Kidney epithelial cell (primary cell): Measurements from ENCODE around the gene TFPI. TPM values are rescaled to one million over a fixed set of nuclear protein-coding genes. Genes with fewer than 3 reads are reported as not detected.
A peak's percentile ranks its signal among the peaks of the same experiment; 100 is the strongest.

Experiments used
- DNase-seq: peaks from one replicate; pipeline ENCODE4 v3.0.0-alpha.2; 2010; ENCODE audit warnings: low read depth
- H3K27me3 ChIP-seq: 2 replicates; pipeline ENCODE4 v1.6.0; 2011; ENCODE audit warnings: low read length; ENCODE audit not compliant: control insufficient read depth, insufficient read depth
- H3K36me3 ChIP-seq: 2 replicates; pipeline ENCODE4 v1.5.1; 2011; ENCODE audit warnings: low read length; ENCODE audit not compliant: control insufficient read depth, insufficient read depth
- H3K4me3 ChIP-seq: 2 replicates; pipeline ENCODE4 v1.5.1; 2011; ENCODE audit warnings: low read depth, mild to moderate bottlenecking, control low read depth, low read length
- total RNA-seq: library from RNA; depleted of rRNA; stranded (reverse); fragments of >200 nt; gene quantifications from 2 replicates; pipeline ENCODE4 v1.2.3, GENCODE V29; 2015
- TF ChIP-seq, protein P1 (sequence below): IDR thresholded peaks from 2 replicates; pipeline ENCODE4 v1.5.1; 2011; ENCODE audit warnings: mild to moderate bottlenecking, moderate library complexity, low read length, control low read depth, inconsistent platforms; ENCODE audit not compliant: insufficient read depth, poor library complexity, severe bottlenecking

Gene TFPI
- total RNA-seq = 31.1 and 34.2 TPM in 2 replicates

DNA sequence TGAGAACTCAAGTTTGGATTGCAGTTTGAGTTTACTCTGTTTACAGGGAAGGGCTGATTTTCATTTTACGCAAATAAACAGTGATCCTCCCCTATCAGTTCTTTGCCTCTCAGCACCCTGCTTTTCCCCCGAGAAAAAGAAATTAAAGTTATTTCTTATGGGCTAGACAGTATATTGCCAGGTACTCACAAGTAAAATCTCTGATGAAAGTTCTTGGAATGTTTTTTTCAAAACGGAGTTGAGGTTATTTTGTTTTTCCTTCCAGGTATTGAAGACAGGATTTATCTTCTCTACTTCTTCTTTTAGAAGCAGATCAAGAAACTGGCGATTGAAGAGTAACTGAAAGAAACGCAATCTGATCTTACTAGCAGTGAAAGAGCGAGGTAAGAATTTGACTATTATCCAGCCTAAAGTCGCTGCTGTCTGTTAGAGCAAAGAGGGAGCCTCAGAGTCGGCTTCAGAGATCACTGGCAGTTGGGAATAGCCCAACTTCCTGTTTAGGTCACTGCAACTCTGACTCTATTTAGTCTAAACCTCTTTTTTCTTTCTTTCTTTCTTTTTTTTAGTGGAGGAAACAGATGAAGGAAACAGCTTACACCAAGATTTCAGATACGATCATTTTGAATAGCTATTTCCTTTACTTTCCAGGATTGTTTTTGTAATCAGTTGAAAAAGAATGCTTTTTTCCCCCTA, at the start of gene TFPI:
TFPI (minus strand) TSS at position 425 of the 693 bp plus-strand sequence. CDS start 50,667 bp downstream, outside the sequence.
- DNase-seq = no peak

DNA sequence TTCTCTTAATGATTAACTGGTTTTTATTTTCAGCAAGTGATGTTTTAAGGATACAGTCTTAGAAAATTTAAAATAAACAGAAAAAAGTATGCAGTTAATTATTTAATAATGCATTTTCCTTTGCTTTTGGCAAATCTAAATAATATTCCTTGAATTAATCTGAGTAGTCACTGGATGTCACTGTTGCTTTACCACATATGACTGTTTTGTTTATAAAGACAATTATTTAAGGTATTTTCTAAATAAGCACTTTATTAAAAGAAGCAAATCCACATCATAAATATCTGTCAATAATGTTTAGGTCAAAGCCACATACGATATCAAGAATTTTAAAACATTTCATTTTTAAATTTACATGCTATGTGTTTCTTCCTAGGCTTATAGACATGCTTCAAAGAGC, 40.6 kb upstream of the TFPI start:
- TF ChIP-seq, protein P1, sequence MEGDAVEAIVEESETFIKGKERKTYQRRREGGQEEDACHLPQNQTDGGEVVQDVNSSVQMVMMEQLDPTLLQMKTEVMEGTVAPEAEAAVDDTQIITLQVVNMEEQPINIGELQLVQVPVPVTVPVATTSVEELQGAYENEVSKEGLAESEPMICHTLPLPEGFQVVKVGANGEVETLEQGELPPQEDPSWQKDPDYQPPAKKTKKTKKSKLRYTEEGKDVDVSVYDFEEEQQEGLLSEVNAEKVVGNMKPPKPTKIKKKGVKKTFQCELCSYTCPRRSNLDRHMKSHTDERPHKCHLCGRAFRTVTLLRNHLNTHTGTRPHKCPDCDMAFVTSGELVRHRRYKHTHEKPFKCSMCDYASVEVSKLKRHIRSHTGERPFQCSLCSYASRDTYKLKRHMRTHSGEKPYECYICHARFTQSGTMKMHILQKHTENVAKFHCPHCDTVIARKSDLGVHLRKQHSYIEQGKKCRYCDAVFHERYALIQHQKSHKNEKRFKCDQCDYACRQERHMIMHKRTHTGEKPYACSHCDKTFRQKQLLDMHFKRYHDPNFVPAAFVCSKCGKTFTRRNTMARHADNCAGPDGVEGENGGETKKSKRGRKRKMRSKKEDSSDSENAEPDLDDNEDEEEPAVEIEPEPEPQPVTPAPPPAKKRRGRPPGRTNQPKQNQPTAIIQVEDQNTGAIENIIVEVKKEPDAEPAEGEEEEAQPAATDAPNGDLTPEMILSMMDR = no peak
- Histone ChIP-seq H3K4me3 (no peak overlapping the region), H3K27me3 (no peaks in the 10 kb centered on the region), H3K36me3 (no peaks in the 10 kb centered on the region)
- DNase-seq = no peak

More for the DNA sequence above, at the start of gene TFPI:
- TF ChIP-seq, protein P1 = no peak
- peak within 1 kb of the TSS; percentile 55 for H3K4me3 ChIP-seq
- H3K36me3 ChIP-seq = no peaks in the 10 kb centered on the region
- H3K27me3 ChIP-seq = no peaks in the 10 kb centered on the region

GRCh38 chr2:187593697-187594096, 39.5 kb upstream of the TFPI start:
- H3K4me3 ChIP-seq = no peak overlapping the region
- TF ChIP-seq, protein P1 = no peak
- H3K36me3 ChIP-seq = no peaks in the 10 kb centered on the region
- DNase-seq = no peak
- H3K27me3 ChIP-seq = no peaks in the 10 kb centered on the region

- Histone ChIP-seq H3K27me3 (no peaks in the 10 kb centered on the region), H3K36me3 (no peaks in the 10 kb centered on the region), H3K4me3 (no peak overlapping the region)
- TF ChIP-seq, protein P1 = no peak
- DNase-seq = no peak
These were observed 38.9 kb upstream of the TFPI start for GRCh38 chr2:187593098-187593497.

DNA sequence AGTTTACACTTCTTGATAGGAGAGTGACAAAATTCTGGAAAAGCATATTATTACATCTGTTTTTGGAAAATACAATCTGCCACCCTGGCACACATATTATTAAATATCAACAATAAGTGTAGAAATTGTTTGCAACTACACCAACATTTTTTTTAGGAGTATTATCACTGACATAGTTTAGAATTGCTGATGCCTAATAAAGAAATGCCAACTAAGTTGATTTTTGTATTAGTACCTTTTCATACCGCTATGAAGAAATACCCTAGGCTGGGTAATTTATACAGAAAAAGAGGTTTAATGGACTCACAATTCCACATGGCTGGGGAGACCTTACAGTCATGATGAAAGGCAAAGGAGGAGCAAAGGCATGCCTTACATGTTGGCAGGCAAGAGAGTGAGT, 35.9 kb upstream of the TFPI start:
- TF ChIP-seq, protein P1 = no peak
- no peaks in the 10 kb centered on the region for H3K27me3 ChIP-seq
- no peaks in the 10 kb centered on the region for H3K36me3 ChIP-seq
- H3K4me3 ChIP-seq = no peak overlapping the region
- no peak for DNase-seq
